ENCODE measurements around the gene ZNF223. TPM values are rescaled to one million over a fixed set of nuclear protein-coding genes. Genes with fewer than 3 reads are reported as not detected.

The ZNF223 gene
- total and polyA plus RNA-seq, 9 donors: 3.6 to 7.4 (median 4.5) TPM

GRCh38 chr19:44069415-44069814 lies 17.6 kb downstream of the ZNF223 start:
- no CpG with 5 or more reads among the region's 1 CpG for WGBS (ENCODE audit: insufficient coverage)
- H3K9me3 ChIP-seq (replicated peaks; ENCODE audit: control insufficient read depth, low read depth, low read length): peaks cover 21% of the 10 kb centered on the region

GRCh38 chr19:44071824-44072542 lies 20.1 kb downstream of the ZNF223 start, which contains the start of gene ZNF284:
Gene ZNF284, plus strand, starts transcription at chr19:44072159. Its CDS starts 4,231 bp downstream, at chr19:44076390.
- DNase-seq: peak; percentile 97
- 0% methylated on average over 25 of the region's 40 CpGs for WGBS (ENCODE audit: insufficient coverage)
- Histone ChIP-seq H3K36me3 (ENCODE audit: control insufficient read depth, insufficient read depth, low read length) (peaks cover 8% of the 10 kb centered on the region), H3K9me3 (replicated peaks; ENCODE audit: control insufficient read depth, low read depth, low read length) (peaks cover 7% of the 10 kb centered on the region), H3K4me1 (ENCODE audit: control insufficient read depth, insufficient read depth, low read length) (peaks cover 8% of the 10 kb centered on the region), H3K27ac (ENCODE audit: low read length) (peak within 1 kb of the TSS; percentile 42), H3K4me3 (ENCODE audit: low read length) (peak within 1 kb of the TSS; percentile 73), H3K27me3 (ENCODE audit: control insufficient read depth, insufficient read depth, low read length) (no peaks in the 10 kb centered on the region)

More at GRCh38 chr19:44069415-44069814, 17.6 kb downstream of the ZNF223 start:
- no peak overlapping the region for H3K4me3 ChIP-seq (ENCODE audit: low read length)
- peaks cover 8% of the 10 kb centered on the region for H3K4me1 ChIP-seq (ENCODE audit: control insufficient read depth, insufficient read depth, low read length)
- no peak for DNase-seq
- H3K36me3 ChIP-seq (ENCODE audit: control insufficient read depth, insufficient read depth, low read length): peaks cover 19% of the 10 kb centered on the region
- no peaks in the 10 kb centered on the region for H3K27me3 ChIP-seq (ENCODE audit: control insufficient read depth, insufficient read depth, low read length)
- no peak overlapping the region for H3K27ac ChIP-seq (ENCODE audit: low read length)

GRCh38 chr19:44072543-44073401 lies 20.9 kb downstream of the ZNF223 start:
- peak; percentile 10 for DNase-seq
- Histone ChIP-seq H3K27me3 (ENCODE audit: control insufficient read depth, insufficient read depth, low read length) (no peaks in the 10 kb centered on the region), H3K4me1 (ENCODE audit: control insufficient read depth, insufficient read depth, low read length) (peaks cover 8% of the 10 kb centered on the region), H3K4me3 (ENCODE audit: low read length) (peak overlapping the region; percentile 73), H3K27ac (ENCODE audit: low read length) (peak overlapping the region; percentile 42), H3K36me3 (ENCODE audit: control insufficient read depth, insufficient read depth, low read length) (peaks cover 10% of the 10 kb centered on the region), H3K9me3 (replicated peaks; ENCODE audit: control insufficient read depth, low read depth, low read length) (peaks cover 2% of the 10 kb centered on the region)
- WGBS (ENCODE audit: insufficient coverage): 21% methylated on average over 13 of the region's 18 CpGs

- H3K9me3 ChIP-seq (replicated peaks; ENCODE audit: control insufficient read depth, low read depth, low read length): no peaks in the 10 kb centered on the region
- no peak overlapping the region for H3K4me3 ChIP-seq (ENCODE audit: low read length)
- no peaks in the 10 kb centered on the region for H3K27me3 ChIP-seq (ENCODE audit: control insufficient read depth, insufficient read depth, low read length)
- no CpG with 5 or more reads among the region's 2 CpGs for WGBS (ENCODE audit: insufficient coverage)
- H3K4me1 ChIP-seq (ENCODE audit: control insufficient read depth, insufficient read depth, low read length): peaks cover 8% of the 10 kb centered on the region
- H3K36me3 ChIP-seq (ENCODE audit: control insufficient read depth, insufficient read depth, low read length): peaks cover 13% of the 10 kb centered on the region
- no peak overlapping the region for H3K27ac ChIP-seq (ENCODE audit: low read length)
- DNase-seq: no peak
Measured at GRCh38 chr19:44076325-44076724, 24.5 kb downstream of the ZNF223 start.

GRCh38 chr19:44092108-44092507 lies 40.3 kb downstream of the ZNF223 start:
- Histone ChIP-seq H3K4me3 (ENCODE audit: low read length) (no peak overlapping the region), H3K27me3 (ENCODE audit: control insufficient read depth, insufficient read depth, low read length) (no peaks in the 10 kb centered on the region), H3K9me3 (replicated peaks; ENCODE audit: control insufficient read depth, low read depth, low read length) (no peaks in the 10 kb centered on the region), H3K36me3 (ENCODE audit: control insufficient read depth, insufficient read depth, low read length) (no peaks in the 10 kb centered on the region), H3K27ac (ENCODE audit: low read length) (no peak overlapping the region), H3K4me1 (ENCODE audit: control insufficient read depth, insufficient read depth, low read length) (no peaks in the 10 kb centered on the region)
- DNase-seq: no peak
- WGBS (ENCODE audit: insufficient coverage): 67% methylated on average over 2 of the region's 4 CpGs

GRCh38 chr19:44093931-44094765 lies 42.3 kb downstream of the ZNF223 start, which contains the start of gene ZNF224:
Gene ZNF224, plus strand, starts transcription at chr19:44094361. Its CDS starts 3,513 bp downstream, at chr19:44097874.
- DNase-seq: peak; percentile 99
- Histone ChIP-seq H3K9me3 (replicated peaks; ENCODE audit: control insufficient read depth, low read depth, low read length) (no peaks in the 10 kb centered on the region), H3K27me3 (ENCODE audit: control insufficient read depth, insufficient read depth, low read length) (no peaks in the 10 kb centered on the region), H3K4me3 (ENCODE audit: low read length) (peak within 1 kb of the TSS; percentile 93), H3K4me1 (ENCODE audit: control insufficient read depth, insufficient read depth, low read length) (no peaks in the 10 kb centered on the region), H3K27ac (ENCODE audit: low read length) (peak within 1 kb of the TSS; percentile 90), H3K36me3 (ENCODE audit: control insufficient read depth, insufficient read depth, low read length) (peaks cover 8% of the 10 kb centered on the region)
- 0% methylated on average over 32 of the region's 50 CpGs for WGBS (ENCODE audit: insufficient coverage)

GRCh38 chr19:44107751-44108150 lies 55.9 kb downstream of the ZNF223 start:
- no peak overlapping the region for H3K27ac ChIP-seq (ENCODE audit: low read length)
- H3K4me3 ChIP-seq (ENCODE audit: low read length): no peak overlapping the region
- 89% methylated on average over 1 of the region's 3 CpGs for WGBS (ENCODE audit: insufficient coverage)
- peaks cover 24% of the 10 kb centered on the region for H3K36me3 ChIP-seq (ENCODE audit: control insufficient read depth, insufficient read depth, low read length)
- peaks cover 5% of the 10 kb centered on the region for H3K4me1 ChIP-seq (ENCODE audit: control insufficient read depth, insufficient read depth, low read length)
- no peak for DNase-seq
- H3K9me3 ChIP-seq (replicated peaks; ENCODE audit: control insufficient read depth, low read depth, low read length): peaks cover 54% of the 10 kb centered on the region
- H3K27me3 ChIP-seq (ENCODE audit: control insufficient read depth, insufficient read depth, low read length): no peaks in the 10 kb centered on the region

- Histone ChIP-seq H3K27me3 (ENCODE audit: control insufficient read depth, insufficient read depth, low read length) (no peaks in the 10 kb centered on the region), H3K27ac (ENCODE audit: low read length) (no peak overlapping the region), H3K4me1 (ENCODE audit: control insufficient read depth, insufficient read depth, low read length) (peaks cover 5% of the 10 kb centered on the region), H3K36me3 (ENCODE audit: control insufficient read depth, insufficient read depth, low read length) (peaks cover 23% of the 10 kb centered on the region), H3K9me3 (replicated peaks; ENCODE audit: control insufficient read depth, low read depth, low read length) (peaks cover 46% of the 10 kb centered on the region), H3K4me3 (ENCODE audit: low read length) (no peak overlapping the region)
- no peak for DNase-seq
Measured at GRCh38 chr19:44109458-44109857, 57.6 kb downstream of the ZNF223 start.

GRCh38 chr19:44111910-44112463 lies 60.2 kb downstream of the ZNF223 start:
- 20% methylated on average over 7 of the region's 17 CpGs for WGBS (ENCODE audit: insufficient coverage)
- Histone ChIP-seq H3K27ac (ENCODE audit: low read length) (no peak overlapping the region), H3K36me3 (ENCODE audit: control insufficient read depth, insufficient read depth, low read length) (peaks cover 15% of the 10 kb centered on the region), H3K4me1 (ENCODE audit: control insufficient read depth, insufficient read depth, low read length) (peaks cover 5% of the 10 kb centered on the region), H3K9me3 (replicated peaks; ENCODE audit: control insufficient read depth, low read depth, low read length) (peaks cover 32% of the 10 kb centered on the region), H3K27me3 (ENCODE audit: control insufficient read depth, insufficient read depth, low read length) (no peaks in the 10 kb centered on the region), H3K4me3 (ENCODE audit: low read length) (peak overlapping the region; percentile 76)
- peak; percentile 38 for DNase-seq
